Breast epithelium (tissue), 4 donors: Measurements from ENCODE around the gene ACSS1. TPM values are rescaled to one million over a fixed set of nuclear protein-coding genes. Genes with fewer than 3 reads are reported as not detected.

Experiments
- DNase-seq, 2 donors: peaks; one replicate each; pipeline ENCODE4 v3.0.0-alpha.2; 2019; ENCODE audit warnings: low spot score in 2 of 2
- H3K27ac ChIP-seq, 2 donors: fragments of 200-600 bp; sonication (generic) in 1 of 2; one replicate each; pipeline ENCODE4 v1.5.1; 2016 to 2019; ENCODE audit warnings: mild to moderate bottlenecking in 1 of 2
- H3K27me3 ChIP-seq, 2 donors: fragments of 200-600 bp; sonication (generic) in 1 of 2; one replicate each; pipeline versions ENCODE4 v1.5.1 to v1.6.0; 2017 to 2019; ENCODE audit warnings: control low read depth in 1 of 2, mild to moderate bottlenecking in 1 of 2
- H3K36me3 ChIP-seq: fragments of 200-600 bp; one replicate; pipeline ENCODE4 v1.5.1; 2019
- H3K4me1 ChIP-seq, 2 donors: fragments of 200-600 bp; sonication (generic); one replicate each; pipeline ENCODE4 v1.5.1; 2016 to 2019; ENCODE audit warnings: control low read depth in 1 of 2
- H3K4me3 ChIP-seq, 3 donors: fragments of 200-600 bp; sonication (generic); 1 replicate in 2 of 3; 2 replicates in 1 of 3; pipeline ENCODE4 v1.5.1; 2016 to 2019; ENCODE audit warnings: mild to moderate bottlenecking in 3 of 3, moderate library complexity in 2 of 3
- H3K9me3 ChIP-seq, 2 donors: fragments of 200-600 bp; sonication (generic) in 1 of 2; one replicate each; pipeline ENCODE4 v1.5.1; 2016 to 2019; ENCODE audit warnings: control low read depth in 1 of 2
- CTCF ChIP-seq, 3 donors: fragments of 450-650 bp; IDR thresholded peaks; one replicate each; pipeline ENCODE4 v1.5.1; 2016 to 2017; ENCODE audit warnings: antibody characterized with exemption in 3 of 3, mild to moderate bottlenecking in 3 of 3, moderate library complexity in 3 of 3
- POLR2A ChIP-seq: fragments of 450-650 bp; IDR thresholded peaks from one replicate; pipeline ENCODE4 v1.6.1; 2016; ENCODE audit warnings: antibody characterized with exemption, mild to moderate bottlenecking, moderate library complexity
- POLR2AphosphoS5 ChIP-seq, 3 donors: sonication (generic); formaldehyde crosslinking; IDR thresholded peaks; one replicate each; pipeline ENCODE4 v1.6.1; 2017; ENCODE audit warnings: antibody characterized with exemption in 3 of 3
- intact Hi-C: fragments of 100-400 bp; cut with DNase I; formaldehyde crosslinking; loops from one replicate; pipeline ENCODE4 v1.15.1; 2023; ENCODE audit warnings: low total_unique reads
- total RNA-seq, 3 donors: library from RNA; depleted of rRNA; stranded (reverse); fragments of >200 nt; gene quantifications; one replicate each; pipeline ENCODE4 v1.1.0, GENCODE V29; 2016

The ACSS1 gene
- total RNA-seq, 3 donors from 2014 or later, result 17.6 to 38.2 (median 37.4) TPM

- Histone ChIP-seq H3K36me3 (no peaks in the 10 kb centered on the region), H3K27me3 (no peaks in the 10 kb centered on the region), H3K27ac (no peak overlapping the region), H3K9me3 (no peaks in the 10 kb centered on the region), H3K4me3 (no peak overlapping the region), H3K4me1 (no peaks in the 10 kb centered on the region)
- intact Hi-C loops, result loop anchor here (1.0 kb wide), 1 partner anchor 23 kb away; no protein-coding TSS in a partner anchor
- DNase-seq, result no peak
- TF ChIP-seq POLR2AphosphoS5 (IDR thresholded peaks at IDR 0.05) (no peak), POLR2A (no peak), CTCF (IDR thresholded peaks at IDR 0.05) (no peak)
These were observed 99.2 kb downstream of the ACSS1 start for GRCh38 chr20:24958506-24959385.

GRCh38 chr20:24957326-24958016 is 100.5 kb downstream of the ACSS1 start:
- H3K27me3 ChIP-seq, result no peaks in the 10 kb centered on the region
- intact Hi-C loops, result no loop called here
- no peak for TF ChIP-seq CTCF (IDR thresholded peaks at IDR 0.05)
- no peak for TF ChIP-seq POLR2AphosphoS5 (IDR thresholded peaks at IDR 0.05)
- TF ChIP-seq POLR2A, result no peak
- H3K4me1 ChIP-seq, result no peaks in the 10 kb centered on the region
- no peak for DNase-seq
- H3K9me3 ChIP-seq, result no peaks in the 10 kb centered on the region
- H3K4me3 ChIP-seq, result no peak overlapping the region
- H3K27ac ChIP-seq, result no peak overlapping the region
- H3K36me3 ChIP-seq, result no peaks in the 10 kb centered on the region

Other genes starting within 250 kb of the ACSS1 start
- gene CST7, start 108.9 kb downstream of the ACSS1 start, total RNA-seq, result 1 to 10 TPM in 2 of 3 donors, under 1 TPM in 1; 0.33 to 2.5 (median 1.8) TPM
- gene APMAP, start 65.4 kb downstream of the ACSS1 start, total RNA-seq, result 100 to 1,000 TPM in 2 of 3 donors, 10 to 100 TPM in 1; 83.2 to 184 (median 101) TPM
- under 1 TPM in 1 of 3 donors, not detected in 2; 0.44 TPM for gene VSX1, start 24.0 kb upstream of the ACSS1 start, total RNA-seq
- gene ENTPD6, start 137.6 kb upstream of the ACSS1 start, total RNA-seq, result 10 to 100 TPM; 45.8 to 77.6 (median 71.1) TPM
- gene PYGB, start 189.9 kb upstream of the ACSS1 start, total RNA-seq, result 100 to 1,000 TPM in 2 of 3 donors, 10 to 100 TPM in 1; 95.7 to 128 (median 121) TPM